Measurements from ENCODE around the gene NPPA. TPM values are rescaled to one million over a fixed set of nuclear protein-coding genes. Genes with fewer than 3 reads are reported as not detected.

Gene NPPA
- total RNA-seq, 1 donor from 2014 or later: 25.3 TPM

GRCh38 chr1:11877074-11877473 lies 29.5 kb upstream of the NPPA start:
- DNase-seq (no peak), ATAC-seq (ENCODE audit: poor library complexity) (no peak)
- intact Hi-C loops (cut with DNase I): no loop called here

GRCh38 chr1:11875094-11875493 lies 27.5 kb upstream of the NPPA start:
- intact Hi-C loops (cut with DNase I): no loop called here
- ATAC-seq (ENCODE audit: poor library complexity) (no peak), DNase-seq (no peak)

DNA sequence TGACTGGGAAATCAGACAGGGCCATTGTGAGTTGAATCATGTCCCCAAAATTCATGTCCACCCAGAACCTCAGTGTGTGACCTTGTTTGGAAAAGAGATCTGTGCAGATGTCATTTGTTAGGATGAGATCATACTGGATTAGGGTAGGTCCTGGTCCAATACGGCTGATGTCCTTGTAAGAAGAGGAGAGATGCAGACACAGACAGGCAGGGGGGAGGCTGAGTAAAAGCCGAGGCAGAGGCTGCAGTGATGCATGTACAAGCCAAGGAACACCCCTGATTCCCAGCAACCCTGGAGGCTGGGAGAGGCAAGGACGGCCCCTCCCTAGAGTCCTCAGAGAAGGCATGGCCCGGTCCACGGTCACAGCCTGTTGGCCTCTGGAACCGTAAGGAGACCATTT lies 27.0 kb upstream of the NPPA start:
- intact Hi-C loops (cut with DNase I): no loop called here
- DNase-seq: no peak
- peak; percentile 7 for ATAC-seq (ENCODE audit: poor library complexity)

DNA sequence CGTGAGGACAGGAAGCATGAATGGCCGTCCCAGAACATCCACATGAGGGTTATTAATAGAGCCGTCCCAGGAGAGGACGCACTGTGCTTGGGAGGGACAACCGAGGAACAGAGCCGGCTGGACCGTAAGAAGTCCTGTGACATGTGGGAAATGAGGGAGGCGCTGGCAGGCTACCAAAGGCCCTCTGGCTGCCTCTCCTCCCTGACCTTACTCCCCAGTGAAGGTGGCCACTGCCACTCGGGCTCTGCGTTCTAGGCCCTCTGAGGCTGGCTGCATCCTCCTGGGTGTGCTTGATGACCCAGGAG lies 26.6 kb upstream of the NPPA start:
- intact Hi-C loops (cut with DNase I): no loop called here
- DNase-seq (peak; percentile 94), ATAC-seq (ENCODE audit: poor library complexity) (peak; percentile 97)

DNA sequence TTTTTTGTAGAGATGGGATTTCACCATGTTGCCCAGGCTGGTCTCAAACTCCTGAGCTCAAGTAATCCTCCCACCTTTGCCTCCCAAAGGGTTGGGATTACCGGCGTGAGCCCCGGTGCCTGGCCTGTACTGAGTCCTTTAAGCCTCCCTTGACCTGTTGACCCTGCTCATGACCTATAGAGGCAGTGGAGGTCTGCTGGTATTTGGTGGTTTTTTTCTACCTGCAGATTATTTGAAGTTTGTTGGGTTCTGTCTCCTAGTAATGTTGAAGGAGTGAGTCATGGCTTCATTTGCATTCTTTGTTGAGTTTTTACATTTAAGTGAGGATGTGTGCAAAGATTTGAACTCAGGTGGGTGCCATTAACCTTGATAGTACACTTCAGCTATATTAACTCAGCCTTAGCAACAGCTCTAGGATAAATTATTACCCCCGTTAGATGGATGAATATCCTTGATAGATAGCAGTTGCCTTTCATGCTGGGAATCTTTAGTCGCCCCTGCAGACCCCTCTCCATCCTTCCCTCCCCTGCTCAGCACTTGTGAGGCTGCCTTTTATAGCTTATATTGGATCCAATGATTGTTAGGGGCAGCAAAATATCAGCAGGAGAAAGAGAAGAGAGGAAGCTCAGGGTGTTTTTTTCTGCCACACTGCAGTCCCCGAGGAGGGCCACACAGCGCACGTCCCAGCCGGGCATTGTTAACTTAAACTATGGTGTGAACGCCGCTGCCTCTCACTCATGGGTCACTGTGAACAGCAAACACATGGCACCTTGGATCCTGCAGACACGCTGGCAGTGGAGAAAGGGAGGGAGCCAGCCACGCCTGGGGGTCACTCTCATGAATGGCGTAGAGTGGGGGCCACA lies 26.0 kb upstream of the NPPA start:
- DNase-seq: no peak
- intact Hi-C loops (cut with DNase I): no loop called here
- no peak for ATAC-seq (ENCODE audit: poor library complexity)

DNA sequence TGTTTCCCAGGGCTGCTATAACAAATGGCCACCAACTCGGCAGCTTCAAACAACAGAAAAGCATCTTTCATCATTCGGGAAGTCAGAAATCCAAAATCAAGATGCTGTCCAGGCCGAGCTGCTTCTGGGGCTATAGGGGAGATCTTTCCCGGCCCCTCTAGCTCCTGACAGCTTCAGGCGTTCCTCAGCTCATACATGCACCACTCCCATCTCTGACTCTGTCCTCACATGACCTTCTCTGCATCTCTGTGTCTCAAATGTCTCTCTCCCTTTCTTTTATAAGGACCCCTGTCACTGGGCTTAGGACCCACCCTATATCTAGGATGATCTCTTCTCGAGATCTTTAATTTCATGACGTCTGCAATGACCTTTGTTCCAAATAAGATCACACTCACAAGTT lies 25.0 kb upstream of the NPPA start:
- intact Hi-C loops (cut with DNase I): no loop called here
- ATAC-seq (ENCODE audit: poor library complexity): no peak
- no peak for DNase-seq

DNA sequence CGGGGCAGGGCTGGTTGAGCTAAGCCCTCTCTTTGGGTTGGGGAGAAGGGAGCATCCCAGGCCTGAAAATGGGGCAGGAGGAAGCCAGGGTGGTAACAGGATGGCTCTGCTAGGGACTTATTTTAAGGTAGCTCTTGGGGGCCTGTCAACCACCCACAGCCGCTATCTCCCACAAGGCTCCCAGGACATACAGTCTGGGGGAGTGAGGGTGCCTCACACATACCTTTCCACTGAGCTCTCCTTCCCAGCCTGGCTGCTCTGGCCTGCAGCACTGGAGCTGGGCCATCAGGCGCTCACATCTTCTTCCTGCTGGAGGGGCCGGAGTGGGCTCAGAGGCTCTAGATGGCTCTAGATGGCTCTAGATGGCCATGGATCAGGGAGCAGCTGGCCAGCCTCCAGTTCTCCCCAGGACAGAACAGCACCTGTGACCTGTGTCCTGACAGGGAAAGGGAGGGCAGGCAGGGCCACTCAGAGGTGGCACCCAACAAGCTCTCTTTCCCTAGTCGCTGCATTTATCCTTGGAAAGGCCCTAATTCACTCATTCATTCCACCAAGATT lies 22.1 kb upstream of the NPPA start:
- intact Hi-C loops (cut with DNase I): no loop called here
- ATAC-seq (ENCODE audit: poor library complexity): no peak
- DNase-seq: no peak

- no peak for ATAC-seq (ENCODE audit: poor library complexity)
Observed at GRCh38 chr1:11869104-11869503, 21.5 kb upstream of the NPPA start.

DNA sequence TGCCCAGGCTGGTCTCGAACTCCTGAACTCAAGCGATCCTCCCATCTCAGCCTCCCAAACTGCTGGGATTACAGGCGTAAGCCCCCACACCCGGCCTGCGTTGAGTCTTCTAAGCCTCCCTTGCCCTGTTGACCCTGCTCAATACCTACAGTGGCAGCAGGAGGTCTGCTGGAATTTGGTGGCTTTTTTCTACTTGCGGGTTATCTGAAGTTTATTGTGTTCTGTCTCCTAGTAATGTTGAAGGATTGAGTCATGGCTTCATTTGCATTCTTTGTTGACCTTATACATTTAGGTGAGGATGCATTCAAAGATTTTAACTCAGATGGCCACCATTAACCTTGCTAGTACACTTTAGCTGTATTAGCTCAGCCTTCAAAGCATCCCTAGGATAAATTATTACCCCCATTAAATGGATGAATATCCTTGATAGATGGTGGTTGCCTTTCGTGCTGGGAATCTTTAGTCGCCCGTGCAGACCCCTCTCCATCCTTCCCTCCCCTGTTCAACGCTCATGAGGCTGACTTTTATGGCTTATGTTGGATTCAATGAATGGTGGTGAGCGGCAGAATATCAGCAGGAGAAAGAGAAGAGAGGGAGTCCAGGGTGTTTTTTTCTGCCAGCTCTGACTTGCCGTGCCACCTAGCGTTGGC lies 20.9 kb upstream of the NPPA start:
- intact Hi-C loops (cut with DNase I): no loop called here
- ATAC-seq (ENCODE audit: poor library complexity): no peak
- DNase-seq: no peak

More at GRCh38 chr1:11869104-11869503, 21.5 kb upstream of the NPPA start:
- intact Hi-C loops (cut with DNase I): no loop called here
- DNase-seq: no peak

DNA sequence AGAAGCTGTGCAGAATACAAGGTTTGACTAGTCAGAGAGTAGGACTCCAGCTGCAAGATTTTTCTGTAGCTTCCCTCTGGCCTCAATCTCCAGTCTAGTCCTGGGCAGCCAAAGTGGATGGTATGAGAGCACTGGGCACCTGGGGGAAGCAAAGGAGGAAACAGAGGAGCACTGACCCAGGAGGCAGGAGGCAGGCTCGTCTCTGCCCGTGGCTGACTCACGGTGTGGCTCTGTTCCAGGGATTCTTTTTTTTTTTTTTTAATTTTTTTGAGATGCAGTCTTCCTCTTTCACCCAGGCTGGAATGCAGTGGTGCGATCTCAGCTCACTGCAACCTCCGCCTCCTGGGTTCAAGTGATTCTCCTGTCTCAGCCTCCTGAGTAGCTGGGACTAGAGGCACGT lies 15.3 kb upstream of the NPPA start:
- DNase-seq (no peak), ATAC-seq (ENCODE audit: poor library complexity) (no peak)
- intact Hi-C loops (cut with DNase I): no loop called here

DNA sequence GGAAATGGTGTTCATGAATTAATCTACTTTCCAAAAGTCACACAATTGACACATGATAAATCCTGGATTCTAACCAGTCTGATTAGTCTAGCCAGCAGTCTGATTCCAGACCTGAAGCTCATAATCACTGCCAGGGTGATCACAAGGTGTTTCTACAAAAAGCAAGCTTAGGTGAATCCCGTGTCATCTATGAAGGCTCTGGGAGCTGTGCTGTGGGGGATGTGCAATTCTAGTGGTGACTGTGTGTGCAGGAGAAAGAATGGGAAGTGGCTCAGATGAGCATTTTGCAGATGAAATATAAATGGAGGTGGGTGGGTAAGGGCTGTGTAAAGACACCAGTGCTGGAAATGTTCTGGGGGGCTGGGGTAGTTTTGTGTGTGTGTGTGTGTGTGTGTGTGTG lies 13.0 kb upstream of the NPPA start:
- intact Hi-C loops (cut with DNase I): no loop called here
- ATAC-seq (ENCODE audit: poor library complexity) (no peak), DNase-seq (no peak)

- DNase-seq (no peak), ATAC-seq (ENCODE audit: poor library complexity) (no peak)
- intact Hi-C loops (cut with DNase I): no loop called here
Observed at GRCh38 chr1:11860083-11860482, 12.5 kb upstream of the NPPA start.

GRCh38 chr1:11858968-11859871 lies 11.6 kb upstream of the NPPA start:
- DNase-seq: peak; percentile 78
- ATAC-seq (ENCODE audit: poor library complexity): peak; percentile 85
- intact Hi-C loops (cut with DNase I): no loop called here

- DNase-seq (no peak), ATAC-seq (ENCODE audit: poor library complexity) (no peak)
- intact Hi-C loops (cut with DNase I): no loop called here
Observed at GRCh38 chr1:11858613-11858967, 11.0 kb upstream of the NPPA start, which contains the start of gene NPPB. Gene NPPB, minus strand, starts transcription at chr1:11858945. Its CDS starts 112 bp downstream, at chr1:11858833.

- DNase-seq: no peak
- intact Hi-C loops (cut with DNase I): no loop called here
- ATAC-seq (ENCODE audit: poor library complexity): no peak
Observed at GRCh38 chr1:11858158-11858557, 10.6 kb upstream of the NPPA start.

DNA sequence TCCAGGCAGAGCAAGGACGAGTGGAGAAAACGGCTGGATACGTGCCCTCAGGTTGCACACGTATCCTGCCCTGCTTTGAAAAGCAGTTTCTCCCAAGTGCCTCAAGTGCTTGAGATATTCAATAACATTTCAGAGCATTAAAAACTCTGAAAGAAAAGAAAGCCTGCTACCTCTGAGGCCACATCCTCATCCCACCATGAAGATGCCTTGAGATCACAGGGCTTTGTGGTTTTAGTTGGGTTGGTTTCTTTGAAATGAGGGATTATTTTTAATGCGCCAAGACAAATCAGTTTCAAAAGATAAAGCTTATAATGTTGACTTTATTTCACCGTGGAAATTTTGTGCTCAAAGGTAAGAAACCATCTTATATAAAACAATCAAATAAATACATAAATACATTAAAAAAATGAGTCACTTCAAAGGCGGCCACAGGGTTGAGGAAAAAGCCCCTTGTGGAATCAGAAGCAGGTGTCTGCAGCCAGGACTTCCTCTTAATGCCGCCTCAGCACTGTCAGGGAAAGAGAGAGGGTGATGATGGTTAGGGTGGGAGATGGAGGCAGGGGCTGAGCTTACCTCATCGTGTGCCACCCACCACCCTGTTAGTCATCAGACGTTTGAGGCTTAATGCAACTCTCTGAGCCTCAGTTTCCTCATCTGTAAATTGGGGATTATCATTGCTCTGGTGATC lies 9.7 kb upstream of the NPPA start:
- DNase-seq (no peak), ATAC-seq (ENCODE audit: poor library complexity) (no peak)
- intact Hi-C loops (cut with DNase I): no loop called here

DNA sequence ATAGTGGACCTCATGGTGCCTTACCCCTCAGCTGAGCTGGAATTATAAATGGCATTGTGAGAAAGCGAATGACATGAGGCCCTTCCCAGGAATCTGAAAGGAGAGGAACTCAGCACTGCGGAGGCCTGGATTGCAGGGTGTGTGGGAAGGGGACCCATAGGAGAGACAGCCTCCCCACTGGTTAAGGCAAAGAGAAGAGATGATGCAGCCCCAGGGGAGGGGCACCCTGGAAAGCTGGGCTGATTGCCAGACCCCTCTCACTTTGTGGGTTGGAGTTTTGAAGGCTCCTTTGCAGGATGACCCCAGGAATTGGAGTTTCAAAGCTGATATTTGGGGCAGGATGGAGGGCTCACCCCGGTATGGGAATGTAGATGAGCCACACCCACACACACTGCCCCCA lies 9.1 kb upstream of the NPPA start:
- intact Hi-C loops (cut with DNase I): no loop called here
- no peak for ATAC-seq (ENCODE audit: poor library complexity)
- DNase-seq: no peak

GRCh38 chr1:11855430-11855829 lies 7.8 kb upstream of the NPPA start:
- intact Hi-C loops (cut with DNase I): no loop called here
- ATAC-seq (ENCODE audit: poor library complexity): no peak
- no peak for DNase-seq

- ATAC-seq (ENCODE audit: poor library complexity) (no peak), DNase-seq (no peak)
- intact Hi-C loops (cut with DNase I): no loop called here
Observed at GRCh38 chr1:11854519-11854918, 6.9 kb upstream of the NPPA start.
